Subcutaneous adipose tissue (tissue), 4 donors: ENCODE measurements around the gene CDK12. TPM values are rescaled to one million over a fixed set of nuclear protein-coding genes. Genes with fewer than 3 reads are reported as not detected.

Source experiments
- small RNA-seq: library from RNA; depleted of rRNA; stranded (forward); fragments of <200 nt; gene quantifications from one replicate; pipeline ENCODE3, GENCODE V24; 2016
- total RNA-seq, 4 donors: library from RNA; depleted of rRNA; stranded (reverse); fragments of >200 nt; gene quantifications; one replicate each; pipeline ENCODE4 v1.1.0, GENCODE V29; 2016
- TF ChIP-seq, protein P1 (sequence below): fragments of 450-650 bp; IDR thresholded peaks from one replicate; pipeline ENCODE4 v1.5.1; 2016; ENCODE audit warnings: low read depth, mild to moderate bottlenecking, control low read depth, antibody characterized with exemption, moderate library complexity

The CDK12 gene
- total RNA-seq, 4 donors from 2014 or later, result 36.0 to 54.1 (median 48.5) TPM

DNA sequence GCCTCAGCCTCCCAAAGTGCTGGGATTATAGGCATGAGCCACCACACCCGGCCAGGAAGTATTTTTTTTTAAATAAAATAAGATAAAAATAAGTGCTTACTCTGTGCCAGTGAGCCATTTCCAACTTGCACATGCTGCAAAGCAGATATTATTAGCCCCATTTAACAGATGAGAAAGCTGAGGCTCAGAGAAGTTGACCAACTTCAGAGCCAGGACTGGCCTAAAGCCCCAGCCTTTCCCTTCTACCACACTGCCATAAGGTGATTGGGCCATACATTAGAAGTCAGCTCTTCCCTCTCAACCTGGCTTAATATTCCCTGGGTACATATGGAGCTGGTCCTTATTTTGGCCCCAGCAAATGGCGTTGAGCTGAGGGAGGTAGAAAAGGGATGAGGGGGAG, 121.4 kb downstream of the CDK12 start:
- TF ChIP-seq, protein P1, sequence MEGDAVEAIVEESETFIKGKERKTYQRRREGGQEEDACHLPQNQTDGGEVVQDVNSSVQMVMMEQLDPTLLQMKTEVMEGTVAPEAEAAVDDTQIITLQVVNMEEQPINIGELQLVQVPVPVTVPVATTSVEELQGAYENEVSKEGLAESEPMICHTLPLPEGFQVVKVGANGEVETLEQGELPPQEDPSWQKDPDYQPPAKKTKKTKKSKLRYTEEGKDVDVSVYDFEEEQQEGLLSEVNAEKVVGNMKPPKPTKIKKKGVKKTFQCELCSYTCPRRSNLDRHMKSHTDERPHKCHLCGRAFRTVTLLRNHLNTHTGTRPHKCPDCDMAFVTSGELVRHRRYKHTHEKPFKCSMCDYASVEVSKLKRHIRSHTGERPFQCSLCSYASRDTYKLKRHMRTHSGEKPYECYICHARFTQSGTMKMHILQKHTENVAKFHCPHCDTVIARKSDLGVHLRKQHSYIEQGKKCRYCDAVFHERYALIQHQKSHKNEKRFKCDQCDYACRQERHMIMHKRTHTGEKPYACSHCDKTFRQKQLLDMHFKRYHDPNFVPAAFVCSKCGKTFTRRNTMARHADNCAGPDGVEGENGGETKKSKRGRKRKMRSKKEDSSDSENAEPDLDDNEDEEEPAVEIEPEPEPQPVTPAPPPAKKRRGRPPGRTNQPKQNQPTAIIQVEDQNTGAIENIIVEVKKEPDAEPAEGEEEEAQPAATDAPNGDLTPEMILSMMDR, result no peak

Small RNA genes lying within 50 kb of the gene (small RNA-seq; reads per million reads assigned to genes)
- not detected for gene RNU6-233P

Other genes with a start within 250 kb of the CDK12 start
- gene STAC2, start 235.5 kb upstream of the CDK12 start, total RNA-seq, result under 1 TPM in 1 of 4 donors, not detected in 3; 0.85 TPM
- 10 to 100 TPM; 20.2 to 29.8 (median 25.6) TPM for gene FBXL20, start 59.9 kb upstream of the CDK12 start, total RNA-seq
- gene MED1, start 10.2 kb upstream of the CDK12 start, total RNA-seq, result 10 to 100 TPM; 18.8 to 35.9 (median 20.7) TPM
- gene NEUROD2, start 146.4 kb downstream of the CDK12 start, total RNA-seq, result not detected
- gene PPP1R1B, start 165.5 kb downstream of the CDK12 start, total RNA-seq, result 100 to 1,000 TPM in 1 of 4 donors, 10 to 100 TPM in 3; 16.3 to 100 (median 41.4) TPM
- gene STARD3, start 175.7 kb downstream of the CDK12 start, total RNA-seq, result 10 to 100 TPM; 39.2 to 63.9 (median 43.5) TPM
- gene TCAP, start 203.9 kb downstream of the CDK12 start, total RNA-seq, result 1 to 10 TPM in 1 of 4 donors, under 1 TPM in 2, not detected in 1; 0.33 to 6.8 (median 0.66) TPM
- gene PNMT, start 207.0 kb downstream of the CDK12 start, total RNA-seq, result 1 to 10 TPM; 2.0 to 7.3 (median 4.2) TPM
- gene PGAP3, start 226.6 kb downstream of the CDK12 start, total RNA-seq, result 10 to 100 TPM in 1 of 4 donors, 1 to 10 TPM in 3; 7.6 to 12.8 (median 8.0) TPM
- 10 to 100 TPM in 3 of 4 donors, 1 to 10 TPM in 1; 8.5 to 13.2 (median 12.3) TPM for gene ERBB2, start 238.6 kb downstream of the CDK12 start, total RNA-seq